HCEC 1CT (cell line): ENCODE data around the gene CITED4.
"Not testable (repeated sequence)": the region's sequence is repeated elsewhere in the genome, so short reads cannot be mapped to it uniquely, and the experiment has no call there.

Experiments used
- DNase-seq: peaks from one replicate; pipeline ENCODE4 v3.0.0-alpha.2; 2017

The CITED4 gene

GRCh38 chr1:40862008-40862863 is at the start of gene CITED4:
CITED4 (minus strand) TSS chr1:40862363; CDS start chr1:40862127, 236 bp downstream.
- peak; percentile 84 for DNase-seq

GRCh38 chr1:40911105-40911504 is 48.9 kb upstream of the CITED4 start:
- DNase-seq: no peak

GRCh38 chr1:40909281-40909680 is 47.1 kb upstream of the CITED4 start:
- no peak for DNase-seq

GRCh38 chr1:40908350-40908749 is 46.2 kb upstream of the CITED4 start:
- no peak for DNase-seq

- DNase-seq: no peak
Observed at GRCh38 chr1:40907899-40908298, 45.7 kb upstream of the CITED4 start.

GRCh38 chr1:40906781-40907400 is 44.7 kb upstream of the CITED4 start:
- no peak for DNase-seq

- no peak for DNase-seq
Observed at GRCh38 chr1:40905061-40905460, 42.9 kb upstream of the CITED4 start.

GRCh38 chr1:40903106-40903505 is 40.9 kb upstream of the CITED4 start:
- DNase-seq: no peak

GRCh38 chr1:40901886-40902852 is 40.0 kb upstream of the CITED4 start:
- DNase-seq: peak; percentile 53

- DNase-seq: no peak
Observed at GRCh38 chr1:40899230-40899870, 37.2 kb upstream of the CITED4 start.

- no peak for DNase-seq
Observed at GRCh38 chr1:40898431-40898901, 36.3 kb upstream of the CITED4 start.

GRCh38 chr1:40897513-40897912 is 35.4 kb upstream of the CITED4 start:
- DNase-seq: no peak

GRCh38 chr1:40896482-40896881 is 34.3 kb upstream of the CITED4 start:
- DNase-seq: no peak

GRCh38 chr1:40895601-40896000 is 33.4 kb upstream of the CITED4 start:
- DNase-seq: no peak

GRCh38 chr1:40894858-40895257 is 32.7 kb upstream of the CITED4 start:
- not testable (repeated sequence) for DNase-seq

- DNase-seq: no peak
Observed at GRCh38 chr1:40894455-40894854, 32.3 kb upstream of the CITED4 start.

- DNase-seq: no peak
Observed at GRCh38 chr1:40893946-40894345, 31.8 kb upstream of the CITED4 start.

- no peak for DNase-seq
Observed at GRCh38 chr1:40892354-40892753, 30.2 kb upstream of the CITED4 start.

GRCh38 chr1:40890771-40891170 is 28.6 kb upstream of the CITED4 start:
- DNase-seq: no peak

- DNase-seq: no peak
Observed at GRCh38 chr1:40887652-40888051, 25.5 kb upstream of the CITED4 start.

- DNase-seq: no peak
Observed at GRCh38 chr1:40887012-40887378, 24.8 kb upstream of the CITED4 start.

GRCh38 chr1:40886318-40887011 is 24.3 kb upstream of the CITED4 start:
- no peak for DNase-seq
